IMR-90 (cell line): ENCODE measurements around the gene SYNE1. TPM values are rescaled to one million over a fixed set of nuclear protein-coding genes. Genes with fewer than 3 reads are reported as not detected.

ENCODE experiments used
- ATAC-seq: fragments of 200-7000 bp; cut with Tn5 transposase; 2 replicates; pipeline ENCODE4 v1.9.1; 2020; ENCODE audit warnings: low read depth, mild to moderate bottlenecking, moderate library complexity
- BruUV-seq: library from RNA; stranded (reverse); fragments of 400-500 nt; replicated peaks from 2 replicates; lab custom pipeline; 2021; lab: Mats Ljungman, UMichigan
- CTCF ChIA-PET: fragments of 300-600 bp; formaldehyde crosslinking; extraction: SDS; loops from one replicate; lab custom pipeline; 2021; ENCODE audit warnings: antibody characterized with exemption; lab: Yijun Ruan, JAX
- POLR2A ChIA-PET: fragments of 300-600 bp; sonication (Branson Sonifier 250); formaldehyde crosslinking; loops from one replicate; lab custom pipeline; 2022; ENCODE audit warnings: antibody characterized with exemption; ENCODE audit not compliant: unreplicated experiment; lab: Charles Lee
- DNase-seq: peaks from one replicate; pipeline ENCODE4 v3.0.0; 2013
- H2AFZ ChIP-seq: replicated peaks from 2 replicates; pipeline ENCODE3; 2013; ENCODE audit warnings: low read length, mild to moderate bottlenecking; ENCODE audit not compliant: poor library complexity
- H2AK5ac ChIP-seq: 2 replicates; pipeline ENCODE4 v1.6.1; 2013; ENCODE audit warnings: low read depth, low read length, inconsistent platforms
- H2AK9ac ChIP-seq: replicated peaks from 2 replicates; pipeline ENCODE3; 2013; ENCODE audit warnings: mild to moderate bottlenecking, low read depth, low read length, moderate library complexity; ENCODE audit not compliant: poor library complexity
- H2BK120ac ChIP-seq: 2 replicates; pipeline ENCODE4 v1.6.1; 2013; ENCODE audit warnings: low read depth, low read length, inconsistent platforms
- H2BK15ac ChIP-seq: 3 replicates; pipeline ENCODE4 v1.6.1; 2013; ENCODE audit warnings: low read depth, low read length, inconsistent platforms
- H2BK20ac ChIP-seq: 2 replicates; pipeline ENCODE4 v1.6.1; 2013; ENCODE audit warnings: low read depth, mild to moderate bottlenecking, inconsistent platforms, low read length, moderate library complexity
- H2BK5ac ChIP-seq: 2 replicates; pipeline ENCODE4 v1.6.1; 2013; ENCODE audit warnings: mild to moderate bottlenecking, low read depth, low read length, inconsistent platforms; ENCODE audit not compliant: poor library complexity, severe bottlenecking
- H3K14ac ChIP-seq: replicated peaks from 2 replicates; pipeline ENCODE4 v1.6.1; 2013; ENCODE audit warnings: low read depth, low read length, inconsistent platforms
- H3K18ac ChIP-seq: 2 replicates; pipeline ENCODE4 v1.6.1; 2013; ENCODE audit warnings: low read depth, low read length, control low read depth
- H3K23ac ChIP-seq: 2 replicates; pipeline ENCODE4 v1.6.1; 2013; ENCODE audit warnings: low read depth, low read length, inconsistent platforms
- H3K27ac ChIP-seq: 2 replicates; pipeline ENCODE4 v1.5.1; 2013; ENCODE audit warnings: mild to moderate bottlenecking, control low read depth, low read length; ENCODE audit not compliant: insufficient read depth
- H3K27me3 ChIP-seq: 2 replicates; pipeline ENCODE4 v1.6.1; 2013; ENCODE audit warnings: low read length; ENCODE audit not compliant: control insufficient read depth, insufficient read depth
- H3K36me3 ChIP-seq: 2 replicates; pipeline ENCODE4 v1.6.1; 2013; ENCODE audit warnings: low read length, mixed read lengths; ENCODE audit not compliant: control insufficient read depth, insufficient read depth
- H3K4ac ChIP-seq: 2 replicates; pipeline ENCODE4 v1.6.1; 2013; ENCODE audit warnings: low read depth, low read length, inconsistent platforms
- H3K4me1 ChIP-seq: 2 replicates; pipeline ENCODE4 v1.6.1; 2013; ENCODE audit warnings: low read length, mixed read lengths; ENCODE audit not compliant: control insufficient read depth, insufficient read depth
- H3K4me2 ChIP-seq: 2 replicates; pipeline ENCODE4 v1.6.1; 2013; ENCODE audit warnings: low read depth, mild to moderate bottlenecking, control low read depth, low read length, moderate library complexity
- H3K4me3 ChIP-seq: 2 replicates; pipeline ENCODE4 v1.5.1; 2013; ENCODE audit warnings: low read depth, mild to moderate bottlenecking, control low read depth, low read length, moderate library complexity; ENCODE audit not compliant: insufficient read depth
- H3K56ac ChIP-seq: 2 replicates; pipeline ENCODE4 v1.6.1; 2013; ENCODE audit warnings: low read length, inconsistent platforms; ENCODE audit not compliant: insufficient read depth; ENCODE audit errors: extremely low read depth
- H3K79me1 ChIP-seq, 2 experiments: 2 replicates each; pipeline ENCODE4 v1.6.1; 2013; ENCODE audit warnings: low read length in 2 of 2, inconsistent platforms in 1 of 2, low read depth in 1 of 2
- H3K9ac ChIP-seq: 2 replicates; pipeline ENCODE4 v1.6.1; 2013; ENCODE audit warnings: low read depth, low read length, control low read depth
- H3K9me1 ChIP-seq: 2 replicates; pipeline ENCODE4 v1.6.1; 2013; ENCODE audit warnings: low read length, inconsistent platforms; ENCODE audit not compliant: insufficient read depth
- H3K9me3 ChIP-seq: 2 replicates; pipeline ENCODE4 v1.6.1; 2013; ENCODE audit warnings: low read length; ENCODE audit not compliant: control insufficient read depth, insufficient read depth
- H4K20me1 ChIP-seq: 2 replicates; pipeline ENCODE4 v1.6.1; 2013; ENCODE audit warnings: low read length, inconsistent platforms; ENCODE audit not compliant: insufficient read depth
- H4K5ac ChIP-seq: 2 replicates; pipeline ENCODE4 v1.6.1; 2013; ENCODE audit warnings: mild to moderate bottlenecking, low read depth, low read length, control low read depth
- H4K8ac ChIP-seq, 2 experiments: 2 replicates each; pipeline ENCODE4 v1.6.1; 2013; ENCODE audit warnings: low read depth in 2 of 2, low read length in 2 of 2, control low read depth in 1 of 2, inconsistent platforms in 1 of 2
- H4K91ac ChIP-seq: 2 replicates; pipeline ENCODE4 v1.6.1; 2013; ENCODE audit warnings: low read depth, low read length, inconsistent platforms; ENCODE audit not compliant: insufficient read depth
- CEBPB ChIP-seq: IDR thresholded peaks from 2 replicates; pipeline ENCODE4 v1.6.1; 2012; ENCODE audit warnings: low read depth, low read length, improper control_type of control experiment
- CTCF ChIP-seq: conservative IDR thresholded peaks from 2 replicates; pipeline ENCODE4 v1.5.1; 2012; ENCODE audit warnings: mild to moderate bottlenecking, low read depth, low read length, improper control_type of control experiment
- MAZ ChIP-seq: IDR thresholded peaks from 2 replicates; pipeline ENCODE4 v1.6.1; 2012; ENCODE audit warnings: low read depth, mild to moderate bottlenecking, low read length, improper control_type of control experiment, moderate library complexity, borderline replicate concordance
- POLR2A ChIP-seq: IDR thresholded peaks from 2 replicates; pipeline ENCODE4 v1.6.1; 2012; ENCODE audit warnings: mild to moderate bottlenecking, low read depth, low read length
- USF2 ChIP-seq: fragments of 150-350 bp; IDR thresholded peaks from 2 replicates; pipeline ENCODE4 v1.6.1; 2017; ENCODE audit warnings: mild to moderate bottlenecking, antibody characterized with exemption, low read length, low read depth
- WGBS, 2 experiments: methylation state at CpG; one replicate each; pipeline versions ENCODE4 v1.1.5 to v1.1.7; 2013; ENCODE audit warnings: missing lambda C conversion rate in 2 of 2; ENCODE audit not compliant: insufficient read length in 1 of 2; ENCODE audit errors: extremely low coverage in 2 of 2; 5-methylcytosine and 5-hydroxymethylcytosine counted together
- dilution Hi-C: fragments of 300-500 bp; cut with HindIII; formaldehyde crosslinking; loops from one replicate; pipeline ENCODE4 v1.14.3; 2018; ENCODE audit warnings: low sequenced_read_pairs; ENCODE audit not compliant: unreplicated experiment
- in situ Hi-C: fragments of 300-500 bp; cut with MboI; formaldehyde crosslinking; loops from 3 replicates; pipeline ENCODE4 v1.14.3; 2019; ENCODE audit warnings: low sequenced_read_pairs, inconsistent platforms, mixed read lengths
- intact Hi-C: fragments of 100-400 bp; cut with micrococcal nuclease; formaldehyde crosslinking; loops from 2 replicates; pipeline ENCODE4 v1.10.0; 2022
- polyA plus RNA-seq, 3 experiments: library from polyadenylated mRNA; depleted of rRNA; stranded (reverse); fragments of >200 nt; gene quantifications; 2 replicates each; pipeline ENCODE4 v1.2.3, GENCODE V29; 2012; ENCODE audit warnings: low replicate concordance in 1 of 3
- total RNA-seq: library from RNA; depleted of rRNA; stranded (reverse); fragments of >200 nt; gene quantifications from 2 replicates; pipeline ENCODE4 v1.2.3, GENCODE V29; 2012

SYNE1 gene
- total and polyA plus RNA-seq, 2 of the 4 experiments (the other 2 are of a cell fraction), result 34.1 to 159 TPM

- Histone ChIP-seq H3K9me3 (no peaks in the 10 kb centered on the region), H3K14ac (no peak overlapping the region), H3K4me3 (no peak overlapping the region), H3K4me1 (0 out of 2 replicates have a peak, but pooled peaks cover 2% of the 10 kb centered on the region), H2BK120ac (no peak overlapping the region), H3K36me3 (peaks cover 6% of the 10 kb centered on the region; the same call in 1 of the 2 replicates), H2AK5ac (no peak overlapping the region), H3K56ac (no peak overlapping the region), H4K91ac (no peak overlapping the region), H2AK9ac (no peak overlapping the region), H3K79me1 (no peaks in the 10 kb centered on the region), H3K27me3 (no peaks in the 10 kb centered on the region), H4K8ac (no peak overlapping the region), H3K27ac (no peak overlapping the region), H3K9me1 (peaks cover 5% of the 10 kb centered on the region; the same call in 1 of the 2 replicates), H3K18ac (no peak overlapping the region), H2BK5ac (no peak overlapping the region), H2BK15ac (no peak overlapping the region; the same call in 2 of the 3 replicates), H3K23ac (no peak overlapping the region), H3K4me2 (no peak overlapping the region), H4K20me1 (no peaks in the 10 kb centered on the region), H4K5ac (no peak overlapping the region), H3K9ac (no peak overlapping the region), H2BK20ac (no peak overlapping the region), H3K4ac (no peak overlapping the region), H2AFZ (no peak overlapping the region)
- TF ChIP-seq USF2 (no peak), CTCF (no peak), POLR2A (no peak), CEBPB (no peak), MAZ (no peak)
- dilution Hi-C loops (no loop called here), intact Hi-C loops (no loop called here), in situ Hi-C loops (no loop called here)
- WGBS, 2 experiments, result no CpG with 5 or more reads among the region's 6 CpGs
- DNase-seq (peak; percentile 17), ATAC-seq (no peak)
- no TSS peak for BruUV-seq
- ChIA-PET POLR2A (no interaction called here), CTCF (no interaction called here)
These were observed 245.8 kb downstream of the SYNE1 start for GRCh38 chr6:152391179-152391880.
